DOHH2 (cell line): Measurements from ENCODE around the gene TSC1.

ENCODE experiments used
- H3F3A ChIP-seq: fragments of 200-600 bp; sonication (generic), shearing (Covaris generic); 2 replicates; pipeline ENCODE4 v1.6.0; 2016; ENCODE audit warnings: antibody characterized with exemption, mild to moderate bottlenecking; ENCODE audit not compliant: control insufficient read depth, insufficient read depth
- H3K27ac ChIP-seq: fragments of 200-600 bp; sonication (generic); 2 replicates; pipeline ENCODE4 v1.5.1; 2014; ENCODE audit warnings: low read depth, mild to moderate bottlenecking, low read length, moderate library complexity
- H3K27me3 ChIP-seq: fragments of 200-600 bp; sonication (generic); 2 replicates; pipeline ENCODE4 v1.6.1; 2014; ENCODE audit warnings: mild to moderate bottlenecking, low read length, mixed read lengths; ENCODE audit not compliant: control insufficient read depth
- H3K36me3 ChIP-seq: fragments of 200-600 bp; sonication (generic); 2 replicates; pipeline ENCODE4 v1.6.1; 2014; ENCODE audit warnings: mild to moderate bottlenecking, low read length, moderate library complexity, mixed read lengths; ENCODE audit not compliant: control insufficient read depth
- H3K4me1 ChIP-seq: fragments of 200-600 bp; sonication (generic); 2 replicates; pipeline ENCODE4 v1.6.1; 2014; ENCODE audit warnings: mild to moderate bottlenecking, low read length, mixed read lengths; ENCODE audit not compliant: control insufficient read depth
- H3K4me2 ChIP-seq: fragments of 200-600 bp; sonication (generic); 2 replicates; pipeline ENCODE4 v1.6.0; 2014; ENCODE audit warnings: mild to moderate bottlenecking, low read length, moderate library complexity
- H3K4me3 ChIP-seq: fragments of 200-600 bp; sonication (generic); 2 replicates; pipeline ENCODE4 v1.5.1; 2014; ENCODE audit warnings: mild to moderate bottlenecking, low read length, mixed read lengths
- H3K79me2 ChIP-seq: fragments of 200-600 bp; sonication (generic); 2 replicates; pipeline ENCODE4 v1.6.1; 2014; ENCODE audit warnings: mild to moderate bottlenecking, low read length, mixed read lengths; ENCODE audit not compliant: control insufficient read depth
- H3K9me2 ChIP-seq: fragments of 200-600 bp; sonication (generic); replicated peaks from 2 replicates; pipeline ENCODE4 v1.6.1; 2014; ENCODE audit warnings: mild to moderate bottlenecking, low read length, mixed read lengths; ENCODE audit not compliant: control insufficient read depth
- H3K9me3 ChIP-seq: fragments of 200-600 bp; sonication (generic); 2 replicates; pipeline ENCODE4 v1.6.1; 2014; ENCODE audit warnings: antibody characterized with exemption, low read length, mixed read lengths; ENCODE audit not compliant: control insufficient read depth, insufficient read depth
- H4K20me1 ChIP-seq: fragments of 200-600 bp; sonication (generic); 2 replicates; pipeline ENCODE4 v1.6.0; 2014; ENCODE audit warnings: low read depth, mild to moderate bottlenecking, antibody characterized with exemption, low read length, moderate library complexity; ENCODE audit not compliant: control insufficient read depth, insufficient read depth
- EZH2phosphoT487 ChIP-seq: fragments of 200-600 bp; sonication (generic); IDR thresholded peaks from 2 replicates; pipeline ENCODE4 v1.6.1; 2017; ENCODE audit warnings: borderline replicate concordance, mild to moderate bottlenecking, antibody characterized with exemption, low read length, moderate library complexity, mixed read lengths
- TF ChIP-seq, protein P1 (sequence below): fragments of 200-600 bp; sonication (generic); IDR thresholded peaks from one replicate; pipeline ENCODE4 v1.5.1; 2014; ENCODE audit warnings: antibody characterized with exemption, mild to moderate bottlenecking, low read depth, low read length; ENCODE audit not compliant: poor library complexity, severe bottlenecking

The TSC1 gene

GRCh38 chr9:132988244-132989013 lies 44.0 kb upstream of the TSC1 start:
- Histone ChIP-seq H3K4me2 (no peak overlapping the region), H3K27ac (no peak overlapping the region), H3K9me2 (no peaks in the 10 kb centered on the region), H3K4me1 (peaks cover 22% of the 10 kb centered on the region), H3K79me2 (no peaks in the 10 kb centered on the region), H3K9me3 (no peaks in the 10 kb centered on the region), H4K20me1 (no peaks in the 10 kb centered on the region), H3K27me3 (no peaks in the 10 kb centered on the region), H3K4me3 (no peak overlapping the region), H3F3A (no peaks in the 10 kb centered on the region), H3K36me3 (peaks cover 9% of the 10 kb centered on the region)
- TF ChIP-seq, protein P1, sequence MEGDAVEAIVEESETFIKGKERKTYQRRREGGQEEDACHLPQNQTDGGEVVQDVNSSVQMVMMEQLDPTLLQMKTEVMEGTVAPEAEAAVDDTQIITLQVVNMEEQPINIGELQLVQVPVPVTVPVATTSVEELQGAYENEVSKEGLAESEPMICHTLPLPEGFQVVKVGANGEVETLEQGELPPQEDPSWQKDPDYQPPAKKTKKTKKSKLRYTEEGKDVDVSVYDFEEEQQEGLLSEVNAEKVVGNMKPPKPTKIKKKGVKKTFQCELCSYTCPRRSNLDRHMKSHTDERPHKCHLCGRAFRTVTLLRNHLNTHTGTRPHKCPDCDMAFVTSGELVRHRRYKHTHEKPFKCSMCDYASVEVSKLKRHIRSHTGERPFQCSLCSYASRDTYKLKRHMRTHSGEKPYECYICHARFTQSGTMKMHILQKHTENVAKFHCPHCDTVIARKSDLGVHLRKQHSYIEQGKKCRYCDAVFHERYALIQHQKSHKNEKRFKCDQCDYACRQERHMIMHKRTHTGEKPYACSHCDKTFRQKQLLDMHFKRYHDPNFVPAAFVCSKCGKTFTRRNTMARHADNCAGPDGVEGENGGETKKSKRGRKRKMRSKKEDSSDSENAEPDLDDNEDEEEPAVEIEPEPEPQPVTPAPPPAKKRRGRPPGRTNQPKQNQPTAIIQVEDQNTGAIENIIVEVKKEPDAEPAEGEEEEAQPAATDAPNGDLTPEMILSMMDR = no peak
- TF ChIP-seq EZH2phosphoT487 = no peak

DNA sequence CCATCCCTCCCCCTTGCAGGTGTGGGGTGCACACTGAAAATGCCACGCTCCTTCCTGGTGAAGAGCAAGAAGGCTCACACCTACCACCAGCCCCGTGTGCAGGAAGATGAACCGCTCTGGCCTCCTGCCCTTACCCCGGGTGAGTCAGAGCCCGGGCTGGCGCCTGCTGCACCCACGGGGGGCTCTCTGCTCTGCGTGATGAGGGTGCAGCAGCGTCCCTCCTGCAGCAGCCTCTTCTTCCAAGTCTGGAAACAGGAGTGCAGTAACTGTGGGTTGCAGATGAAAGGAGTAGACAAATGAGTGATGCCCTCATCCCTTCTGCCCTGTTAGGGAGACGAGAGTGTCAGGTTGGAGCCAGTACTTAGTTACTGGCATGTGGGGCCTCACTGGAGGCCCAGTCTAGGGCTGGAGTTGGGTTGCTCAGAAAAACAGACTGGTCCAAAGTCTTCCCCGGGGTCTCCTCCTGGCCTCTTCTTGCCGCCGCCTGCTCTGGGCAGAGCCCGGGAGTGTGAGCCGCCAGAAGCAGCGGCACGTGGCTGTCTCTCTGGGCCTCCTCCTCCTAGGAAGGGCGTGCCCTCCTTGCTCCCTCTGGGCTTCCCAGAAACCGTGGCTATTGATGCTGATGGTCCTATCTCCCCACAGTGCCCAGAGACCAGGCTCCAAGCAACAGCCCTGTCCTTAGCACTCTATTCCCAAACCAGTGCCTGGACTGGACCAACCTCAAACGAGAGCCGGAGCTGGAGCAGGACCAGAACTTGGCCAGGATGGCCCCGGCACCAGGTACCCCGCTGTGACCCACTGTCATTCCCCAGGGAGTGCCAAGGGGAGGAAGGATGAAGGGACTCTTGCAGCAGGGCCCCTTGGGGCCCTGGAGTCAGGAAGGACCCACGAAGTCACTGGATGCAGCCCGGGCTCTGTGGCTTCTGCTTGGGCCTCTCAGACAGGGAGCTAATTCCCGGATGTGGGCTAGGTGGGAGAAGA lies 42.5 kb upstream of the TSC1 start:
- no peak overlapping the region for H3K27ac ChIP-seq
- no peaks in the 10 kb centered on the region for H3K79me2 ChIP-seq
- peaks cover 24% of the 10 kb centered on the region for H3K4me1 ChIP-seq
- H3K9me3 ChIP-seq = no peaks in the 10 kb centered on the region
- H4K20me1 ChIP-seq = no peaks in the 10 kb centered on the region
- H3K9me2 ChIP-seq = no peaks in the 10 kb centered on the region
- peaks cover 9% of the 10 kb centered on the region for H3K36me3 ChIP-seq
- TF ChIP-seq, protein P1 = no peak
- TF ChIP-seq EZH2phosphoT487 = no peak
- no peaks in the 10 kb centered on the region for H3F3A ChIP-seq
- H3K4me2 ChIP-seq = no peak overlapping the region
- H3K4me3 ChIP-seq = no peak overlapping the region
- no peaks in the 10 kb centered on the region for H3K27me3 ChIP-seq

DNA sequence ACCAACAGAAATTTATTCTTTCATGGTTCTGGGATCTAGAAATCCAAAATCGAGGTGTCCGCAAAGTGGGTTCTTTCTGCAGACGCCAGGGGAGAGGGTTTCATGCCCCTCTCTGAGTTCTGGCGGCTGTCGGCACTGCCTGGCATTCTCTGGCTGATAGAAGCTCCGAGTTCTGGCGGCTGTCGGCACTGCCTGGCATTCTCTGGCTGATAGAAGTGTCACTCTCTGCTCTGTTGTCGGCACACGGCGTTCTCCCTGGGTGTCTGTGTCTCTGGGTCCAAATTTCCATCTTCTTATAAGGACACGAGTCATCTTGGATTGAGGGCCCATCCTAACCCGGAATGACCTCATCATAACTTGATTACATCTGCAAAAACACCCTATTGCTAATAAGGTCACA lies 41.7 kb upstream of the TSC1 start:
- Histone ChIP-seq H4K20me1 (no peaks in the 10 kb centered on the region), H3K27me3 (no peaks in the 10 kb centered on the region), H3K4me1 (peaks cover 17% of the 10 kb centered on the region), H3K9me2 (no peaks in the 10 kb centered on the region), H3F3A (no peaks in the 10 kb centered on the region), H3K79me2 (no peaks in the 10 kb centered on the region), H3K4me2 (no peak overlapping the region), H3K27ac (no peak overlapping the region), H3K4me3 (no peak overlapping the region), H3K36me3 (peaks cover 9% of the 10 kb centered on the region), H3K9me3 (no peaks in the 10 kb centered on the region)
- TF ChIP-seq, protein P1 = no peak
- TF ChIP-seq EZH2phosphoT487 = no peak
